GM18505 (cell line): ENCODE results near the gene RBM5.

Experiments
- ATAC-seq: cut with Tn5 transposase; IDR thresholded peaks from one replicate; pipeline ENCODE4 v1.9.1; 2021; ENCODE audit not compliant: unreplicated experiment
- POLR2A ChIP-seq: IDR thresholded peaks from 4 replicates; pipeline ENCODE4 v1.6.1; 2011; ENCODE audit warnings: borderline replicate concordance; ENCODE audit not compliant: insufficient read depth, insufficient read length; ENCODE audit errors: extremely low read depth

RBM5 gene

GRCh38 chr3:50153782-50154475, 65.2 kb downstream of the RBM5 start:
- no peak for ATAC-seq
- TF ChIP-seq POLR2A: no peak

- TF ChIP-seq POLR2A: no peak
- peak; percentile 19 for ATAC-seq
Measured at GRCh38 chr3:50154476-50154839, 65.7 kb downstream of the RBM5 start.

DNA sequence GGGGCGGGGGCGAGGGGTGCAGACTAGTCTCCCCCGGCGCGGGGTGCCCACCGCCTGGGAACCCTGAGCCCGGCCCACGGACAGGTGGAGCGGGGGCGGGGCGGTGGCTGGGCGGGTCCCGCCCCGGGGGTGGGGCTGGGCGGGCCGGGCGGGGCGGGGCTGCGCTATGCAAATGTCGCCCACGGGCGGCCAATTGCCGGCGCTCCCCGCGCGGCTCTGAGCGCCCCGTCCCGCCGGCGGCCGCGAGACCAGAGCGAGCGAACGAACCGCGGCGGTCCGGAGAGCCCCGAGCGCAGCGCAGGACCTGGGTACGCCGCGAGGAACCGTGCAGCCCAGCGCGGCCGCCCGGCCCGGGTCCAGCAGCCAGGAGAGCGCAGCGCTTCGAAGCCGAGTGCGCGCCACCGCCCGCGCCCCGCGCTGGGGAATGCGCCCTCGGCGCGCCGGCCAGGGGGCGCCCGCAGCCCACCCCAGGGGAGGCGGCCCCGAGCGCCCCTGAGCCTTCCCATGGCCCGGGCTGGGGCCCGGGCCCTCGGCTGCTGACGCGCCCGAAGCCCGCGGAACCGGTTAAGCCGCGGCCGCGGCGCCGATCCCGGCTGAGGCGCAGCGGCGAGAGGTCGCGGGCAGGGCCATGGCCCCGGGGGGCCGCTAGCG, 66.2 kb downstream of the RBM5 start, which contains the start of gene SEMA3F:
TSS of gene SEMA3F (plus strand) at position 485 of the 651 bp plus-strand sequence. CDS start 4,299 bp downstream, outside the sequence.
- ATAC-seq: peak; percentile 67

GRCh38 chr3:50155491-50155878, 66.8 kb downstream of the RBM5 start:
- TF ChIP-seq POLR2A: no peak
- peak; percentile 4 for ATAC-seq

More for the DNA sequence above, 66.2 kb downstream of the RBM5 start, which contains the start of gene SEMA3F:
- TF ChIP-seq POLR2A: no peak

GRCh38 chr3:50155891-50156290, 67.2 kb downstream of the RBM5 start:
- no peak for TF ChIP-seq POLR2A
- no peak for ATAC-seq

DNA sequence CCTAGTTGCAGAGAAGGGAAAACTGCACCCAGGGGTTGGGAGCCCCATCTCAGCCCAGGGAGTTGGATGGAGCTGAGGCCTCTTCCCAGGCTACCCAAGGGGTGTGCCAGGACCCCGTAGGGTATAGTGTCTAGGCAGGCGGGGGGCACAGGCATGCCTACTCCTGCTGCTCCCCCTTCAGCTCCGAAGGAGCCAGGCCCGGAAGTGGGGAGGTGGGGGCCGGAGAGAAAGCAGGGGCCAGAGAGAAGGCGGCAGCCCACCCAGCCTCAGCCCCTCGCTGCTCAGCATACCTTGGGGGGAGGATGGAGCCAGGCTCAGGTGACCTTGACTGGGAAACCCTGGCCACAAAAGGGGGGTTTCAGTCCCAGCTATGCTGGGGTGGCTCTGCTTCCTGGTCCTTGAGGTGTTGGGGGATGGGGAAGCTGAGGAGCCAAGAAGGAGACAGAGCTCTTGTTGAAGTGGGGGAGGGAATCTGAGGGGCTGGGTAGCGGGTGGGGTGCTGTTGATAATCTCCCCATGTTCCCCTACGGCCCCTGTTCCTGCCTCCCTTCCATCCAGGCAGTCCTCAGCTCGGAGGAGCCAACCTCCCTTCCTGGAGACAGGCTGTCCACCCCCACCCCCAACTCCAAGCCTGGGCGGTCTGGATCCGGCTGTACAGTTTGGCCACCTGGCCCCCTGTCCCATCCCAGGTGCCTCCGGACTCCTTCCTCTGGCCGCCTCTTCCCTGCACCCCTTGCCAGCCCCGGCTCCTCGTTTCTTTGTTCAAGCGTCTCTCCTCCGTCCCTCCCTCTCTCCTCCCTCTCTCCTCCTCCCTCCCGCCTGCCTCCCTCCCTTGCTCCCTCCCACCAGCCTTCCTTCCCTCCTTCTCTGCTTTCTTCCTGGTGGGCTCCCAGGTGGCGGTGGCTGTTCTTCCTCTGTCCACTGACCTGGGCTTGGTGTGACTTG, 68.1 kb downstream of the RBM5 start:
- ATAC-seq: no peak
- no peak for TF ChIP-seq POLR2A

DNA sequence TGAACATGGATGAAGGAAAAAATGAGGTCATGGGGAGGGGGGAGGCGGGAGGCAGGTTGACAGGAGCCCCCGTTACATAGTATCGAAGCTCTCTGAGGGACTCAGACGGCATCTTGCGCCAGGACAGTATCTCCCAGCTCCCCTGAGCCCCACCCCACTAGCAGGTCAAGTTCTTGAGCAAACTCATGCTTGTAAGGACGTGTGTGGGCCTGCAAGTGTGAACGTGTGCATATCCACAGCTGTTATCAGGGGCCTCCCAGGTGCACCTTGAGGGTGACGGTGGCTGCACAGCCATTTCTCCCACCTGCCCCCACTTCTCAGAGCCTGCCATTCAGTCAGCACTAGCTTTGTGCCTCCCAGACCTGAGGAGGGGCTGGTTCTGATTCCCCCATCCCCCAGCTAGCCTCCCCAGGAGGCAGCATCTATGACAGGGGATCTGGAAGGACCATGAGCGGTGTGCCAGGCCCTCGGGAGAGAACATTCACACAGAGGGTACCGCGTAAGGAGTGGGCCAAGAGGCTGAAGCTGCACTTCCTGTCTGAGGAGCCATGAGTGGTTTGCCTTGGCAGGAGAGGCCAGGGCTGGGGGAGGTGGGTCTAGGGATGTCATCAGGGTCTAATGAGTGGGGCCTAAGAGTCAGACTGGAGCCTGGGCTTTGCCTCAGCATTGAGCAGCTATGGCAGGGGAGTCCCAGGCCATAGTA, 69.3 kb downstream of the RBM5 start:
- no peak for TF ChIP-seq POLR2A
- no peak for ATAC-seq

- no peak for ATAC-seq
- TF ChIP-seq POLR2A: no peak
Measured at GRCh38 chr3:50158530-50159146, 69.9 kb downstream of the RBM5 start.

DNA sequence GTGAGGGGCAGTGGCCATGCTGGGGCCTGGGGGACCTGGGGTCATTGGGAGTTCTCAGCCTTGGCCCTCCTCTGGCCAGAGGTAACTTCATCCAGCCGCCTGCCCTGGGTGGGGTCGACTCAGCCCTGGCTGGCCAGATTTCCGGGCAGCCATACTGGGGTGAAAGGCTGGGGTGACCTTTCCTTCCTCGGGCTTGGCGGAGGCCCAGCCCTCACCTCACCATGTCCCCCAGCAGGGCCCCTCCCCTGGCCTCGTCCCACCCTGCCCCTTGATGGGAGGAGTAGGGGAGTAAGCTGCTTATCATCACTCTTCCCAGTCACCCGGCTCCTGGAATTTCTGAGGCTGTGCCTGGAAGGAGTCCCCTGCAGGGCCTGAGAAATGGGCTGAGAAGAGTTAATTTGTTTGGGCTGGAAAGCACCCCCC, 71.9 kb downstream of the RBM5 start:
- no peak for ATAC-seq

GRCh38 chr3:50161320-50161719, 72.6 kb downstream of the RBM5 start:
- no peak for TF ChIP-seq POLR2A
- ATAC-seq: no peak

More for the DNA sequence above, 71.9 kb downstream of the RBM5 start:
- no peak for TF ChIP-seq POLR2A

DNA sequence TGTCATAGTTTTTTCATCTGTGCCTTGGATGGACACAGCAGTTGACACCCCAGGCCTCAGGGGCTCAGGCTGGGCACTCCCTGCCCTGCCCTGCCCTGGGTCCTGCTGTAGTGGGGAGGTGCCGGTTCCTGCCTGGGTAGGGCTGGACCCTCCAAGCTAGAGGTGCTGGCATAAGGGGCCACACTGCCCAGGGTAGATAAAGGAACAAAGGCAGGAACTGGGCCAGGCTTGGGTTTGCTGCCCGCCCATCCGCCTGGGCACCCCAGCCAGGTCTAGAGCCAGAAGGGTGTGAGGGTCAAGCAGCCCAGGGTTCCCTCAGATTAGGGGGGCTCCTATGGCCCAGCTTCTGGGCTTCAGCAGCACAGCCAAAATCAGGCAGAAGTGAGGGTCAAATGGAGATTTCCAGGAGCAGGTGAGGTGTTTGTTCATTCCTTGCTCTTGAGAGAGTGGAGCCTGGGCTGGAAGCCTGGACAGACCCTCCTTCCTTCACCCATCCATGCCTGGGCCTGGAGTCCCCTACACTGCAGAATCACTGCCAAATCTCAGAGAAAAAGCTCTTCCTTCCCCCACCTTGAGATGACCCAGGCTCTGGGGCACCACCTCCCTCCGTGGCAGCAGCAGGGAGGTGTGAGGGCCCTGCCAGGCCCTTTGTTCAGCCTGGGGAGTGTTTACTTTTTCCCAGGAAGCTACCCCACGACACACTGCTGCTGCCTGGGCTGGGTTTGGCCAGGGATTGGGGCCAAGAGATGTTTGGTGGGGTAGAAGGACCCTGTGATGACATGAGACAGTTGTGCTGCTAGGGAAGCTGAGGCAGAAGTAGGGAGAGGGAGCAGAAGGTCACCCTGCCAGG, 73.5 kb downstream of the RBM5 start:
- ATAC-seq: no peak

More for the DNA sequence above, 73.5 kb downstream of the RBM5 start:
- no peak for TF ChIP-seq POLR2A
